H7 (cell line): Measurements from ENCODE around the gene DCBLD1. TPM values are rescaled to one million over a fixed set of nuclear protein-coding genes. Genes with fewer than 3 reads are reported as not detected.

Source experiments
- DNase-seq: peaks from one replicate; pipeline ENCODE4 v3.0.0; 2012
- H3K27me3 ChIP-seq: 2 replicates; pipeline ENCODE4 v1.6.0; 2011; ENCODE audit warnings: mild to moderate bottlenecking, low read length; ENCODE audit not compliant: control insufficient read depth, insufficient read depth
- H3K36me3 ChIP-seq: replicated peaks from 2 replicates; pipeline ENCODE4 v1.5.1; 2011; ENCODE audit warnings: low read length; ENCODE audit not compliant: control insufficient read depth, insufficient read depth
- H3K4me3 ChIP-seq: 2 replicates; pipeline ENCODE4 v1.5.1; 2011; ENCODE audit warnings: low read depth, mild to moderate bottlenecking, control low read depth, low read length, moderate library complexity; ENCODE audit not compliant: insufficient read depth
- total RNA-seq: library from RNA; depleted of rRNA; stranded (reverse); fragments of >200 nt; shearing (Covaris generic); gene quantifications from 2 replicates; pipeline ENCODE4 v1.2.3, GENCODE V29; 2014

DCBLD1 gene
- total RNA-seq, 1 experiment from 2014 or later = 12.0 TPM

- Histone ChIP-seq H3K36me3 (no peaks in the 10 kb centered on the region; the same call in 1 of the 2 replicates), H3K27me3 (no peaks in the 10 kb centered on the region), H3K4me3 (no peak overlapping the region)
- no peak for DNase-seq
These were observed 62.2 kb downstream of the DCBLD1 start for GRCh38 chr6:117544716-117545115.

- no peak for DNase-seq
- no peaks in the 10 kb centered on the region for H3K27me3 ChIP-seq
- no peak overlapping the region for H3K4me3 ChIP-seq
- no peaks in the 10 kb centered on the region; the same call in 1 of the 2 replicates for H3K36me3 ChIP-seq
These were observed 62.7 kb downstream of the DCBLD1 start for GRCh38 chr6:117545161-117545595.

- H3K4me3 ChIP-seq = no peak overlapping the region
- H3K36me3 ChIP-seq = no peaks in the 10 kb centered on the region
- no peaks in the 10 kb centered on the region for H3K27me3 ChIP-seq
- no peak for DNase-seq
These were observed 64.2 kb downstream of the DCBLD1 start for GRCh38 chr6:117546674-117547073.

- Histone ChIP-seq H3K4me3 (no peak overlapping the region), H3K36me3 (no peaks in the 10 kb centered on the region)
These were observed 65.5 kb downstream of the DCBLD1 start for GRCh38 chr6:117547688-117548621.

GRCh38 chr6:117548797-117549301, 66.4 kb downstream of the DCBLD1 start:
- H3K27me3 ChIP-seq = no peaks in the 10 kb centered on the region
- H3K4me3 ChIP-seq = no peak overlapping the region
- no peak for DNase-seq
- no peaks in the 10 kb centered on the region for H3K36me3 ChIP-seq

More at GRCh38 chr6:117547688-117548621, 65.5 kb downstream of the DCBLD1 start:
- H3K27me3 ChIP-seq = no peaks in the 10 kb centered on the region
- DNase-seq = peak; percentile 26

GRCh38 chr6:117549611-117550010, 67.1 kb downstream of the DCBLD1 start:
- no peaks in the 10 kb centered on the region for H3K36me3 ChIP-seq
- no peak overlapping the region for H3K4me3 ChIP-seq
- H3K27me3 ChIP-seq = no peaks in the 10 kb centered on the region
- no peak for DNase-seq

- no peaks in the 10 kb centered on the region for H3K36me3 ChIP-seq
- H3K27me3 ChIP-seq = no peaks in the 10 kb centered on the region
- DNase-seq = no peak
- no peak overlapping the region for H3K4me3 ChIP-seq
These were observed 67.7 kb downstream of the DCBLD1 start for GRCh38 chr6:117550078-117550600.

- DNase-seq = no peak
- Histone ChIP-seq H3K4me3 (no peak overlapping the region), H3K36me3 (no peaks in the 10 kb centered on the region), H3K27me3 (no peaks in the 10 kb centered on the region)
These were observed 68.3 kb downstream of the DCBLD1 start for GRCh38 chr6:117550618-117551242.

- Histone ChIP-seq H3K27me3 (no peaks in the 10 kb centered on the region), H3K4me3 (no peak overlapping the region), H3K36me3 (no peaks in the 10 kb centered on the region)
- DNase-seq = no peak
These were observed 70.1 kb downstream of the DCBLD1 start for GRCh38 chr6:117552618-117553017.

- Histone ChIP-seq H3K27me3 (no peaks in the 10 kb centered on the region), H3K4me3 (no peak overlapping the region), H3K36me3 (no peaks in the 10 kb centered on the region)
- no peak for DNase-seq
These were observed 70.7 kb downstream of the DCBLD1 start for GRCh38 chr6:117553142-117553541.

- DNase-seq = no peak
- no peaks in the 10 kb centered on the region for H3K27me3 ChIP-seq
- no peak overlapping the region for H3K4me3 ChIP-seq
- H3K36me3 ChIP-seq = no peaks in the 10 kb centered on the region; the same call in 1 of the 2 replicates
These were observed 72.9 kb downstream of the DCBLD1 start for GRCh38 chr6:117555262-117555849.

GRCh38 chr6:117555882-117556498, 73.5 kb downstream of the DCBLD1 start:
- Histone ChIP-seq H3K4me3 (no peak overlapping the region), H3K36me3 (no peaks in the 10 kb centered on the region; the same call in 1 of the 2 replicates), H3K27me3 (no peaks in the 10 kb centered on the region)
- no peak for DNase-seq

- no peak overlapping the region for H3K4me3 ChIP-seq
- H3K36me3 ChIP-seq = no peaks in the 10 kb centered on the region; the same call in 1 of the 2 replicates
- no peaks in the 10 kb centered on the region for H3K27me3 ChIP-seq
- DNase-seq = no peak
These were observed 75.5 kb downstream of the DCBLD1 start for GRCh38 chr6:117557951-117558350.

- no peak for DNase-seq
- no peaks in the 10 kb centered on the region; the same call in 1 of the 2 replicates for H3K36me3 ChIP-seq
- H3K27me3 ChIP-seq = no peaks in the 10 kb centered on the region
- no peak overlapping the region for H3K4me3 ChIP-seq
These were observed 76.3 kb downstream of the DCBLD1 start for GRCh38 chr6:117558818-117559217.
